KMS-11 (cell line): Measurements from ENCODE around the gene SLC35G6.

ENCODE experiments used
- H2AFZ ChIP-seq: fragments of 200-600 bp; sonication (generic); 2 replicates; pipeline ENCODE4 v1.6.1; 2016; ENCODE audit warnings: antibody characterized with exemption, mixed run types, low read depth
- H3K27ac ChIP-seq: fragments of 200-600 bp; sonication (generic); 2 replicates; pipeline ENCODE4 v1.6.1; 2016; ENCODE audit warnings: mild to moderate bottlenecking, mixed run types
- H3K27me3 ChIP-seq: fragments of 200-600 bp; sonication (generic); 2 replicates; pipeline ENCODE4 v1.6.1; 2017; ENCODE audit warnings: mild to moderate bottlenecking, low read depth, mixed run types, moderate library complexity; ENCODE audit not compliant: insufficient read depth
- H3K36me3 ChIP-seq: fragments of 200-600 bp; sonication (generic); 2 replicates; pipeline ENCODE4 v1.6.1; 2017; ENCODE audit warnings: mild to moderate bottlenecking, mixed run types; ENCODE audit not compliant: insufficient read depth
- H3K4me1 ChIP-seq: fragments of 200-600 bp; sonication (generic); 2 replicates; pipeline ENCODE4 v1.6.1; 2016; ENCODE audit warnings: mild to moderate bottlenecking, low read depth, mixed run types; ENCODE audit not compliant: poor library complexity, severe bottlenecking
- H3K4me2 ChIP-seq: fragments of 200-600 bp; sonication (generic); 2 replicates; pipeline ENCODE4 v1.7.0; 2016; ENCODE audit warnings: mild to moderate bottlenecking, mixed run types
- H3K4me3 ChIP-seq: fragments of 200-600 bp; sonication (generic); IDR thresholded peaks from 2 replicates; pipeline ENCODE4 v1.6.1; 2017; ENCODE audit warnings: low read depth, low read length, mixed read lengths; ENCODE audit not compliant: insufficient read depth
- H3K79me2 ChIP-seq: fragments of 200-600 bp; sonication (generic); 2 replicates; pipeline ENCODE4 v1.6.1; 2016; ENCODE audit warnings: low read depth, mixed run types; ENCODE audit not compliant: insufficient read depth
- H3K9ac ChIP-seq: fragments of 200-600 bp; sonication (generic); 2 replicates; pipeline ENCODE4 v1.6.1; 2016; ENCODE audit warnings: mild to moderate bottlenecking, mixed run types
- H4K20me1 ChIP-seq: fragments of 200-600 bp; sonication (generic); 2 replicates; pipeline ENCODE4 v1.6.1; 2016; ENCODE audit warnings: mild to moderate bottlenecking, mixed run types; ENCODE audit not compliant: insufficient read depth
- TF ChIP-seq, protein P1 (sequence below): fragments of 200-600 bp; sonication (generic); conservative IDR thresholded peaks from 2 replicates; pipeline ENCODE4 v1.6.1; 2017; ENCODE audit warnings: low read depth, mild to moderate bottlenecking, antibody characterized with exemption, low read length, moderate library complexity, mixed read lengths

The SLC35G6 gene

DNA sequence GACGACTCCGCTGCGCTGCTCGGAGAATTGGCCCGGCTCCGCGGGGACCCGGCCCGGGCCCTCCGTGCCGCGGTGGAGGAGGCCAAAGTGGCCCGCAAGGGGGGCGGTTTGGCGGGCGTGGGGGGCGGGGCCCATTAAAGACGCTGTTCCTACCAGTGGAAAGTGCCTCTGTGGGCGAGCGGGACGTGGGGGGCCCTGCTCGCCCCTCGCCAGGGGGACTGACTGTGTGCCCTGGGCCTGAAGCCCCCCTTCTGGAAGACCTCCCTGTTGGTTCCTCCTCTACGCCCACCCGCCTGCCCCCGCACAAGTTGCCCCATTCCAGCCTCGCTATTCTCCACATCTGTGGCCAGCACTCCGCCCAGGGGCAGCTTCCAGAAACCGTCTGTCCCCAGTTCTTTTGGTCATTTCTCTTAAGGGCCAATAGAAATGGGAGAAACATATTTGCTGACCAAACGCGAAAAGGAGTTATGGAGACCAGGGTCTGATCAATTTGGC, 43.8 kb upstream of the SLC35G6 start:
- H3K79me2 ChIP-seq: no peaks in the 10 kb centered on the region
- no peaks in the 10 kb centered on the region for H3K36me3 ChIP-seq
- TF ChIP-seq, protein P1, sequence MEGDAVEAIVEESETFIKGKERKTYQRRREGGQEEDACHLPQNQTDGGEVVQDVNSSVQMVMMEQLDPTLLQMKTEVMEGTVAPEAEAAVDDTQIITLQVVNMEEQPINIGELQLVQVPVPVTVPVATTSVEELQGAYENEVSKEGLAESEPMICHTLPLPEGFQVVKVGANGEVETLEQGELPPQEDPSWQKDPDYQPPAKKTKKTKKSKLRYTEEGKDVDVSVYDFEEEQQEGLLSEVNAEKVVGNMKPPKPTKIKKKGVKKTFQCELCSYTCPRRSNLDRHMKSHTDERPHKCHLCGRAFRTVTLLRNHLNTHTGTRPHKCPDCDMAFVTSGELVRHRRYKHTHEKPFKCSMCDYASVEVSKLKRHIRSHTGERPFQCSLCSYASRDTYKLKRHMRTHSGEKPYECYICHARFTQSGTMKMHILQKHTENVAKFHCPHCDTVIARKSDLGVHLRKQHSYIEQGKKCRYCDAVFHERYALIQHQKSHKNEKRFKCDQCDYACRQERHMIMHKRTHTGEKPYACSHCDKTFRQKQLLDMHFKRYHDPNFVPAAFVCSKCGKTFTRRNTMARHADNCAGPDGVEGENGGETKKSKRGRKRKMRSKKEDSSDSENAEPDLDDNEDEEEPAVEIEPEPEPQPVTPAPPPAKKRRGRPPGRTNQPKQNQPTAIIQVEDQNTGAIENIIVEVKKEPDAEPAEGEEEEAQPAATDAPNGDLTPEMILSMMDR: no peak
- H3K27ac ChIP-seq: no peak overlapping the region
- H3K4me2 ChIP-seq: no peak overlapping the region
- no peaks in the 10 kb centered on the region for H3K27me3 ChIP-seq
- no peaks in the 10 kb centered on the region for H4K20me1 ChIP-seq
- H3K9ac ChIP-seq: no peak overlapping the region
- no peaks in the 10 kb centered on the region for H3K4me1 ChIP-seq
- no peak overlapping the region for H2AFZ ChIP-seq
- no peak overlapping the region for H3K4me3 ChIP-seq

DNA sequence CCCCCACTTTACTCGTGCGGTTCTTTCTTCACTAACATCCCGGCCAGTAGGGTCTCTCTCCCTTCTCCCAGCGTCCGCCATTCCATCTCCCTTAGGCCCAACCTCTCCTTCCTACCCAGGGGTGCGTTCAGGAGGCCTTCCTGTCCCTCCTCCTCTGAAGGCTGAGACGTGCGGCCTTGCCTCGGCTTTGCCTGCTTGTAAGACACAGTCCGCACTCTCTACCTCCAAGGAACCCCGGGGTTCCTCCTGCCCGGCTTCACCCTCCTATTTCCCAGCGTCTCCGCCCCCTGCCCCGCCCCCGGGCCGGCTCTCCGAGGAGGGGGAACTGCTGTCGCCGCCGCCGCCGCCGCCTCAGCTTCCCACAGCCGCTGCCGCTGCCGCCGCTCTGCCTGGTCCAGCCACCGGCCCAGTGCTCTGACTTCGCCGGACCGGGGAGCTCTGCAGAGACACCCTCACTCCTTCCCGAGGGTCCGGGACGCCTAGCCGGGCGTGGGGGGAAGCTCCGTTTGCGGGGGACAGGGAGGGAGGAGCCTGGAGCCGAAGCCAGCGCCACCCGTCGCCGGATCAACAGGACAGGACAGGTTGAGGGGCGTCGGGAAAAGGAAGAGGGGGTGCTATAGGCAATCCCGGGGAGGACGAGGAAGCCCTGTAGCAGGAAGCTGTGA, 43.2 kb upstream of the SLC35G6 start:
- Histone ChIP-seq H3K27me3 (no peaks in the 10 kb centered on the region), H2AFZ (no peak overlapping the region), H3K4me2 (no peak overlapping the region), H3K36me3 (no peaks in the 10 kb centered on the region), H3K9ac (no peak overlapping the region), H3K4me1 (no peaks in the 10 kb centered on the region), H3K79me2 (no peaks in the 10 kb centered on the region), H3K4me3 (no peak overlapping the region), H4K20me1 (no peaks in the 10 kb centered on the region), H3K27ac (no peak overlapping the region)
- TF ChIP-seq, protein P1: no peak

DNA sequence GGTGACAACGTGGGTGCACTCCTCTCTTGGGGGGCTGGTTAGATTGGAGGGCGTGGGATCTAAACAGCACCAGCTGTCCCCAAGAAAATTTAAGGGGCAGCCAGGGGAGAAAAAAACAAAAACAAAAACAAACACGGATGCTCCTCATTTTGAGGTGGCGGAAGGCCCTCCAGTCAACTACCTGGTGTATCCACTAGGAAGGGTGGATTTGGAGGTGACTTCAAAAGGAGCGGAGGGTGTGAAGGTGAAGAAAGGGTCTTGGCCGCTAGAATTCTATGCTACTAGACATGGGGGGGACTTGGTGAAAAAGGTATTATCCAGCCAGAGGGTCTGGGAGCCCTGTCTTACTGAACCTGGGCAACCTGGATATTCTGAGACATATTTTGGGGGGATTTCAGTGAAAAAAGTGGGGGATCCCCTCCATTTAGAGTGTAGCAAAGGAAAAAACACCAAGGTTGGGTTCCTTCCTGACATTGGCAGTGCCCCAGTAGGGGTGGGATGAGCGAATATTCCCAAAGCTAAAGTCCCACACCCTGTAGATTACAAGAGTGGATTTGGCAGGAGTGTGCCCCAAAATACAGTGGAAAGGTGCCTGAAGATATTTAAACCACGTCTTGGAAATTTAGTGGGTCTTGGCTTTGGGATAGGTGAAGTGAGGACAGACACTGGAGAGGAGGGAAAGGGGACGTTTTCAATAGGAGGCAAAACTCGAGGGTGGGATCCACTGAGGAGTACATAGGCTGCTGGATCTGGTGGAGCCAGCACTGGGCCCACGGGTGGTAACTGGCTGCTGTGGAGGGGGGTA, 42.4 kb upstream of the SLC35G6 start:
- Histone ChIP-seq H3K36me3 (no peaks in the 10 kb centered on the region), H3K4me2 (no peak overlapping the region), H3K4me1 (no peaks in the 10 kb centered on the region), H3K4me3 (no peak overlapping the region), H3K27ac (no peak overlapping the region), H4K20me1 (no peaks in the 10 kb centered on the region), H3K79me2 (no peaks in the 10 kb centered on the region), H3K27me3 (no peaks in the 10 kb centered on the region), H2AFZ (no peak overlapping the region), H3K9ac (no peak overlapping the region)
- TF ChIP-seq, protein P1: no peak

- TF ChIP-seq, protein P1: no peak
- no peaks in the 10 kb centered on the region for H3K27me3 ChIP-seq
- no peaks in the 10 kb centered on the region for H3K36me3 ChIP-seq
- no peaks in the 10 kb centered on the region for H4K20me1 ChIP-seq
- H3K4me2 ChIP-seq: no peak within 1 kb of the TSS
- no peak within 1 kb of the TSS for H3K4me3 ChIP-seq
- no peak within 1 kb of the TSS for H2AFZ ChIP-seq
- H3K9ac ChIP-seq: no peak within 1 kb of the TSS
- no peaks in the 10 kb centered on the region for H3K4me1 ChIP-seq
- no peak within 1 kb of the TSS for H3K27ac ChIP-seq
- H3K79me2 ChIP-seq: no peaks in the 10 kb centered on the region
Observed at GRCh38 chr17:7439462-7440112, 41.7 kb upstream of the SLC35G6 start, which contains the start of gene FGF11. Gene FGF11, plus strand, starts transcription at chr17:7439512. Its CDS starts 109 bp downstream, at chr17:7439621.
